Measurements from ENCODE around the gene WWC1.

WWC1 gene

GRCh38 chr5:168347368-168348083 is 56.1 kb downstream of the WWC1 start:
- no peaks in the 10 kb centered on the region for H3K36me3 Mint-ChIP-seq (ENCODE audit: low read depth)
- H3K27ac Mint-ChIP-seq = no peak overlapping the region
- H3K4me1 Mint-ChIP-seq (ENCODE audit: low read depth) = no peaks in the 10 kb centered on the region
- no peak overlapping the region for H3K4me3 Mint-ChIP-seq
- H3K27me3 Mint-ChIP-seq (ENCODE audit: low read depth) = no peaks in the 10 kb centered on the region
- no peaks in the 10 kb centered on the region for H3K9me3 Mint-ChIP-seq

- no peaks in the 10 kb centered on the region for H3K27me3 Mint-ChIP-seq (ENCODE audit: low read depth)
Observed at GRCh38 chr5:168348084-168348414, 56.6 kb downstream of the WWC1 start.

DNA sequence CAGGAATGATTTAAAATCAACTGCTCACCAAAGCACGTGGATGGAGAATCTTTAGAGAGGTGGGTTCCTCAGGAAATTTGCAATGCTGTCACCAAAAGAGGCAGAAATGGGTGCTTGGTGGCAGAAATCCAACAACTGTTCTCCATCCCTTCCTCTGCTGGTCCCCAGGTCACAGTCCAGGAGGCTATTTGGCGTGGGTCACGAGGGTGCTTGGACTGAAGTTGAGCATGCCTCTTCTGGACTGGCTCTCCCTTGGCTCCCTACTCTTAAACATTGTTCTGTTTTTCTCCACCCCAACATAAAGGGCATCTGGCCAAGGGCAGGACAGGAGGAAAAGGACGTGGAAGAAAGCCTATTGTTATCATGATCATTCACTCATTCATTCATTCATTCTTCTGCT is 58.9 kb downstream of the WWC1 start:
- Mint-ChIP-seq H3K4me1 (ENCODE audit: low read depth) (no peaks in the 10 kb centered on the region), H3K36me3 (ENCODE audit: low read depth) (no peaks in the 10 kb centered on the region), H3K27ac (no peak overlapping the region), H3K9me3 (no peaks in the 10 kb centered on the region), H3K27me3 (ENCODE audit: low read depth) (no peaks in the 10 kb centered on the region), H3K4me3 (no peak overlapping the region)

More at GRCh38 chr5:168348084-168348414, 56.6 kb downstream of the WWC1 start:
- H3K36me3 Mint-ChIP-seq (ENCODE audit: low read depth) = no peaks in the 10 kb centered on the region
- no peaks in the 10 kb centered on the region for H3K9me3 Mint-ChIP-seq
- H3K4me3 Mint-ChIP-seq = no peak overlapping the region
- no peaks in the 10 kb centered on the region for H3K4me1 Mint-ChIP-seq (ENCODE audit: low read depth)
- H3K27ac Mint-ChIP-seq = no peak overlapping the region

DNA sequence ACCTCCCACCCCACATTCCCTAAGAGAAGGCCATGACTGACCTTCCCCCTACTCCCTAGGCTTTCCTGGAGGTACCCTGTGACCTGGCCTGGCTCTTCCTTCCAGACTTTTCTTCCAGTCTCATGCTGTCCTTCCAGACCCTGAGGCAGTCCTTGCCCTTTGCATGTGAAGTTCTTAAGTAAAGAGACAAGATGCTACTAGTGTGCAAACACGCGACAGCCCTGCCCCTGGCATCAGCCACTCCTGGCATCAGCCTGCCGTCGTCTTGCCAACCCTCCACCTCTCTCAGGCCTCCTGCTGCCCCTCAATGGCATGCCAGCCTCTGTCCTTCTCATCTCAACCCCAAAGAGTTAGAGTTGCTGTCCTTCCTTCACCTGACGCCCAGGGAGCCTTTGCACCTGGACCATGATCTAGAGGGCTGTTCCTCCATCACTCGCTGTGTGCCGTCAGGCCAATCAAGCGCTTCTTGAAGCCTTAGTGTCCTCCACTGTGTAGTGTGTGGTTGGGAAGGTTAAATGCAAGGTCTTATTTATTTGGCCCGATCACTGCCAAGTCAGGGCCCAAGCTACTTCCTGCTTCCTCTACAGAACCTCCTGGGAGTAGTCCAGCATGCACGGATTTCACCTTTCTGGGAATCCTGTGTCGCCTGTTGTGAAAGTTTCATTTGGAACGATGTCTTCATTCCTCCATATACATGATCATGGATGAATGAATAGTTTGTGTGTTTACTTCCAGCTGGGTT is 61.9 kb downstream of the WWC1 start:
- H3K36me3 Mint-ChIP-seq (ENCODE audit: low read depth) = no peaks in the 10 kb centered on the region
- no peaks in the 10 kb centered on the region for H3K9me3 Mint-ChIP-seq
- no peaks in the 10 kb centered on the region for H3K27me3 Mint-ChIP-seq (ENCODE audit: low read depth)
- no peaks in the 10 kb centered on the region for H3K4me1 Mint-ChIP-seq (ENCODE audit: low read depth)
- no peak overlapping the region for H3K27ac Mint-ChIP-seq
- no peak overlapping the region for H3K4me3 Mint-ChIP-seq

- H3K27me3 Mint-ChIP-seq (ENCODE audit: low read depth) = no peaks in the 10 kb centered on the region
Observed at GRCh38 chr5:168354397-168354796, 63.0 kb downstream of the WWC1 start.

GRCh38 chr5:168356171-168356570 is 64.7 kb downstream of the WWC1 start:
- H3K4me1 Mint-ChIP-seq (ENCODE audit: low read depth) = no peaks in the 10 kb centered on the region
- no peaks in the 10 kb centered on the region for H3K27me3 Mint-ChIP-seq (ENCODE audit: low read depth)
- no peak overlapping the region for H3K4me3 Mint-ChIP-seq
- no peak overlapping the region for H3K27ac Mint-ChIP-seq
- no peaks in the 10 kb centered on the region for H3K36me3 Mint-ChIP-seq (ENCODE audit: low read depth)
- no peaks in the 10 kb centered on the region for H3K9me3 Mint-ChIP-seq

More at GRCh38 chr5:168354397-168354796, 63.0 kb downstream of the WWC1 start:
- Mint-ChIP-seq H3K4me3 (no peak overlapping the region), H3K9me3 (no peaks in the 10 kb centered on the region), H3K36me3 (ENCODE audit: low read depth) (no peaks in the 10 kb centered on the region), H3K27ac (no peak overlapping the region), H3K4me1 (ENCODE audit: low read depth) (no peaks in the 10 kb centered on the region)

GRCh38 chr5:168356592-168356991 is 65.1 kb downstream of the WWC1 start:
- Mint-ChIP-seq H3K27me3 (ENCODE audit: low read depth) (no peaks in the 10 kb centered on the region), H3K27ac (no peak overlapping the region), H3K4me1 (ENCODE audit: low read depth) (no peaks in the 10 kb centered on the region), H3K9me3 (no peaks in the 10 kb centered on the region), H3K36me3 (ENCODE audit: low read depth) (no peaks in the 10 kb centered on the region), H3K4me3 (no peak overlapping the region)

DNA sequence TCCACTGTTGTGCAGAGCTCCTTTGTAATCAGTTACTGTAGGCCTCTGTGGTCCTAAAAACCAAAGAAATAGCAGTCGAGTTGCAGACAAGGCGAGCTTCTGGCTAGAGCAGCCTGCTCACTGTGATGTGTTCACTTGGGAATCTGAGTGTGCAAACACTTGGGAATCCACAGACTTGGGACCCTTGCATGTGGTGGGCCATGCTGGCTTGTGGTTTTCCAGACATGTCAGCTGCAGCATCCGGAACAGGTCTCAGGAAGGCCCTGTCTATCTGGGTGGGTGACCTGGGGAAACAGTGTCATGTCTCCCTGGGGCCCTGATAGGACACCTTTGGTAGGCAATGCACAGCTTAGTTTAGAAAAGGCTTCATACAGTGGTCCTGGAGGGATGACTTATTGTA is 66.4 kb downstream of the WWC1 start:
- no peaks in the 10 kb centered on the region for H3K36me3 Mint-ChIP-seq (ENCODE audit: low read depth)
- H3K4me1 Mint-ChIP-seq (ENCODE audit: low read depth) = no peaks in the 10 kb centered on the region
- H3K27me3 Mint-ChIP-seq (ENCODE audit: low read depth) = no peaks in the 10 kb centered on the region
- no peak overlapping the region for H3K27ac Mint-ChIP-seq
- no peaks in the 10 kb centered on the region for H3K9me3 Mint-ChIP-seq
- no peak overlapping the region for H3K4me3 Mint-ChIP-seq

- Mint-ChIP-seq H3K4me1 (ENCODE audit: low read depth) (no peaks in the 10 kb centered on the region), H3K4me3 (no peak overlapping the region), H3K9me3 (no peaks in the 10 kb centered on the region), H3K27me3 (ENCODE audit: low read depth) (no peaks in the 10 kb centered on the region), H3K27ac (no peak overlapping the region), H3K36me3 (ENCODE audit: low read depth) (no peaks in the 10 kb centered on the region)
Observed at GRCh38 chr5:168359820-168360460, 68.5 kb downstream of the WWC1 start.

DNA sequence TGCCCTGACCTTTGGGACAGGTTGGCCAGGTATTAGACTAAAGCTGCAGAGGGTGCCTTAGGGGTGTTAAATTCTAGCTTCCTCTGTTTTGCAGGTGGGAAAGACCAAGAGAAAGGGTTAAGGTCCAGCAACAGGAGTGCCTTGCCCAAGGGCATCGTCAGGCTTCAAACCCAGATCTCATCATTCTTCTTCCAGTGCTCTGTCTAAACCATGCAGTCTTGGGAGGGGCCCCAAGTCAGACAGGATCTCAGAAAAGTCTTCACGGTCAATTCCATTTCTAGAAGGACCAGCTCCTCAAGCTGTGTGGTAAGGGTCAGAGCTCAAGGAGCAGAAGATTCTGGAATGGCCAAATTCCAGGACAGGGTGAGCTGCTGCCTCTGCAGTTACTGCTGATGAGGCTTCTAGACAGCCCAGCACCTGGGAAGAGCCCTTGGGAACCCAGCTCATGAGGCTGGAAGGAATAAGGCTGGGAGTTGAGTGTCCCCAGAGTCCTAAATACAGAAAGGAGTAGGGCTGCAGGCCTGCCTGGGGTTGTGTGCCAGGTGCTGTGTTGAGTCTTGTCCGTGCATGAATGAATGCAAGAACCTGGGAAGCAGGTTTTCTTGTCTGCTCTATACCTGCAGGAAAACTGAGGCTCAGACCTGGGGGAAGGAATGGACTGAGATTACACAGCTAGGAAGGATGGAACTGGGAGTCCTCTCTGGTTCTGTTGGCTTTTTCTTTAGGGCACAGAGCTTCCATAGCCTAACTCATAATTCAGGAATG is 69.3 kb downstream of the WWC1 start:
- Mint-ChIP-seq H3K9me3 (no peaks in the 10 kb centered on the region), H3K36me3 (ENCODE audit: low read depth) (no peaks in the 10 kb centered on the region), H3K4me1 (ENCODE audit: low read depth) (no peaks in the 10 kb centered on the region), H3K4me3 (no peak overlapping the region), H3K27me3 (ENCODE audit: low read depth) (no peaks in the 10 kb centered on the region), H3K27ac (no peak overlapping the region)

GRCh38 chr5:168362097-168362885 is 70.8 kb downstream of the WWC1 start:
- H3K27me3 Mint-ChIP-seq (ENCODE audit: low read depth) = no peaks in the 10 kb centered on the region

GRCh38 chr5:168364151-168364661 is 72.8 kb downstream of the WWC1 start:
- no peaks in the 10 kb centered on the region for H3K4me1 Mint-ChIP-seq (ENCODE audit: low read depth)
- no peaks in the 10 kb centered on the region for H3K36me3 Mint-ChIP-seq (ENCODE audit: low read depth)
- H3K4me3 Mint-ChIP-seq = no peak overlapping the region
- H3K27me3 Mint-ChIP-seq (ENCODE audit: low read depth) = no peaks in the 10 kb centered on the region
- no peak overlapping the region for H3K27ac Mint-ChIP-seq
- no peaks in the 10 kb centered on the region for H3K9me3 Mint-ChIP-seq

More at GRCh38 chr5:168362097-168362885, 70.8 kb downstream of the WWC1 start:
- H3K4me1 Mint-ChIP-seq (ENCODE audit: low read depth) = no peaks in the 10 kb centered on the region
- no peak overlapping the region for H3K27ac Mint-ChIP-seq
- no peak overlapping the region for H3K4me3 Mint-ChIP-seq
- H3K36me3 Mint-ChIP-seq (ENCODE audit: low read depth) = no peaks in the 10 kb centered on the region
- H3K9me3 Mint-ChIP-seq = no peaks in the 10 kb centered on the region

DNA sequence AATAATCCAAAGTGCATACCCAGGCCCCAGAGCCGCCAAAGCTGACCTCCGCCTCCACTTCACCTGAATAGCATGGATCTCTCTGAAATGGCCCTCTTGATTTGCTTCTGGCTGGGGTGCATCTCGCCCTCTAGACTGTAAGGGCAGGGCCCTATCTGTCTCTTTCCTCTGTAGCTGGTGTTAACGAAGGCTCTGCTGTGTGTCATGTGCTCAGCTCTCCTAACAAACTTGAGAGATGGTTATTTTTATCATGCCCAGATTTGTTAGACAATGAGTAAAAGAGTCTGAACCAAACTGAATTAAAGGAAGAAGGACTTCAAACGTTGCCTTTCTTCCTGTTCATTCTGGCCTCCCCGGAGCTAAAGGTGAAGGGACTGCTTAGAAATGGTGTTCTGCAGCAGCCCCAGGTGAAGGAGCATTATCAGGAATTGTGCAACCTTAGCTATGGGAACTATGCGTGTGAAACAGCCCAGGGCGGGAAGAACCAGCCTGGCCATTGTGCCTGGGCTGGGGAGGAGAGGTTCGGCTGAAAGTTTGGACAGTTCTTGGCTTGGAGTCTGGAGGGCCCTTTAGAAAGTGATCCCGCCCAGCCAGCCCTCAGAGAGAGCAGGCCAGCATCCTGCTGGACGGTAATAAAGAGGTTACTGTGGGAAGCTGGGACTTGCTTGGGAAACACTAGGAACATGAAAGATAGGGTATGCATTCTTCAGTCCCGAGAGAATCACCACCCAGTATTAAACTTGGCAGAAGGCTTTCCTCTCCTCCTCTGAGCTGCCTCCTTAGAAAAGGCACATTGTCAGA is 73.5 kb downstream of the WWC1 start:
- H3K4me3 Mint-ChIP-seq = no peak overlapping the region
- no peaks in the 10 kb centered on the region for H3K9me3 Mint-ChIP-seq
- H3K27ac Mint-ChIP-seq = no peak overlapping the region
- no peaks in the 10 kb centered on the region for H3K36me3 Mint-ChIP-seq (ENCODE audit: low read depth)
- no peaks in the 10 kb centered on the region for H3K27me3 Mint-ChIP-seq (ENCODE audit: low read depth)
- no peaks in the 10 kb centered on the region for H3K4me1 Mint-ChIP-seq (ENCODE audit: low read depth)
